ENCODE measurements around the gene RNF217.

DNA sequence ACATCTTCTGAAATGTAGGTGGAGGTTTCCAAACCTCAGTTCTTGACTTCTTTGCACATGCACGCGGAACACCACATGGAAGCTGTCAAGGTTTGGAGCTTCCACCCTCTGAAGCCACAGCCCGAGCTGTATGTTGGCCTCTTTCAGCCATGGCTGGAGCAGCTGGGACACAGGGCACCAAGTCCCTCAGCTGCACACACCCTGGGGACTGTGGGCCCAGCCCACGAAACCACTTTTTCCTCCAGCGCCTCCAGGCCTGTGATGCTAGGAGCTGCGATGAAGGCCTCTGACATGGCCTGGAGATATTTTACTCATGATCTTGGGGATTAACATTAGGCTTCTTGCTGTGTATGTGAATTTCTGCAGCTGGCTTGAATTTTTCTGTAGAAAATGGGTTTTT, 68.7 kb downstream of the RNF217 start:
- TF ChIP-seq EZH2 (IDR thresholded peaks at IDR 0.05) = no peak
- no peak for TF ChIP-seq POLR2AphosphoS5 (IDR thresholded peaks at IDR 0.05; ENCODE audit: borderline replicate concordance, low read depth, low read length)
- no peak for TF ChIP-seq FOXP2 (optimal IDR thresholded peaks at IDR 0.05; ENCODE audit: control extremely low read depth, extremely low read length, insufficient read depth)

Data from SK-N-MC (cell line).